CD4-positive, alpha-beta T cell treated with Interleukin-4 for 1 hour (primary cell): ENCODE results near the gene ROPN1L.
"Not testable (repeated sequence)": the region's sequence is repeated elsewhere in the genome, so short reads cannot be mapped to it uniquely, and the experiment has no call there.

ENCODE experiments used
- DNase-seq, 2 donors: peaks; one replicate each; pipeline ENCODE4 v3.0.0-alpha.2; 2020 to 2022

The ROPN1L gene

GRCh38 chr5:10480237-10480985, 38.7 kb downstream of the ROPN1L start:
- no peak for DNase-seq

DNA sequence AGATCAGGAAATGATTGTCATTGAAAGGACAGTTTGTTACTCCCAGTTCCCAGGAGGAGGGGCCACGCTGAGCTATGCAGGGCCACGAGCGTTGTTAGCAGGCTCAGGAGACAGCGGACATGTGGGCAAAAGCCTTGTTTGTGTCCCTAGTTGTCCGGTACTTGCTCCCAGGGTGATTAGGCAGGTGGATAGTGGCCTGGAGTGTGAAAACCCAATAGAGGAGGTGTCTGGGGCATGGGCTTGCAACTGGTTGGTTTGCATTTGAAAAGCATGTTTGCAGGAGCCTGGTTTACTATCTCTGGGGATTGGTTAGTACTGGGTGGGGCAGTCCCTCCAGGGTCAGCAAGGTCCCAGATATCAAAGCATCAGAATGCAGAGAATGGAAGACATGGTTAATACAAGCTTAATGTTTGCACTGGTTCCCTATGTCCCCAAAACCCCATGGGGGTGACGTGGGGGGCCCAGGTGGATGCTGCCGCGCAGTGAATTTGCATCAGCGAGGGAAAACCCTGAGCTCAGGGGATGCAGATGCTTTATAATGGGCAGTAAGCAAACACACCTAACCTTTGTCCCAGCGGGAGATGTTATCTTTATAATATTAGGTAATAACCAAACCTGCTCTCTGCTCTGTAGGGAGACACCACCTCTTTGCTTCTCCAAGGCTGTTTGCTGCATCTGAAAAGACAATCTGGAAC, 39.7 kb downstream of the ROPN1L start:
- DNase-seq: no peak

DNA sequence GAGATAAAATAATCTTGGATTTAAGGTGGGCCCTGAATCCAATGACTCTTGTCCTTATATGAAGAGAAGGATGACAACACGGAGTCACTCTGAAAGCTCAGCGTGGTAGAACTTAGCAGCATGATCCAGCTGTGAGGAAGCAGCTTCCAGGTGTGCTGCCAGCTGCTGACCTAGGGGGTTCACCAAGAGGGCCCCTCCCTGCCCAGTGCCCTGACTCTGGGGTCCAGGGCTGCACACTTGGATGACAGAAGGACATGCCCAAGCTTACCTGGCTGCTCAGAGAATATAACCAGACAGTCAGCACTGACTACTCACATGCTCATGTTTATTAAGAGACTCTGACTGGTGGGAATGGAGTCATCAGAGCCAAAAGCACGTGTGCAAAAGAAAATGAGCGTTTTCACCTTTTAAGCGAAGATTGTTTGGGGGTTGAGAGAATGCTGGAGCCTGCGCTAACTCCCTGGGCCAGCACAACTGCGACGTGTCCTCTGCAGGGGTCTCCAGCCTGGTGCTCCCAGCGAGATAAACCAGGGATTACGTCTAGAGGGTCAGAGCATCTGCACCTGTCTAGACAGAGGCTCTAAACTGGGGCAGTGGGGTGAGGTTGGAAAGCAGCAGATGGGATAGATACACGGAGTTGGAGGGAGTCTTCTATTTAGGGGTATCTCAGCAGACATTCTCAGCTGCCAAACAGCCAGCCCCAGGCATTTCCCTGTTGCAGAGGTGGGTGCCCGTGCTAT, 41.3 kb downstream of the ROPN1L start:
- no peak for DNase-seq

DNA sequence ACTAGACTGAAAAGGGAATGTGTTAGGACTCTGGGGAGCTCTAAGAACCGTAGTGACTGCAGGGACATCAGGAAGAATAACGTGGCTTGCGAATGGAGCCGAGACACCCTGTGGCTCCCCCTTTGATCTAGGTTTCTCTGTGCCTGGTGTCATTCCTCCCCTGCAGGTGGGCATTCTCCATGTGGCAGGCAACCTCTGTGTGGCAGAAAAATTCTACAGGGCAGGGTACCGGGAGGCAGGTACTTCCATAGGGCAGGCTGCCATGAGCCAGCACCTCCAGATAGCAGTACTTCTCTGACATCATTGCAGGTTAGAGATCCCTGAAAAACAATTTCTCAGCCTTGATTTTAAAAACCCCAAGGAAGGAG, 43.1 kb downstream of the ROPN1L start:
- no peak for DNase-seq

DNA sequence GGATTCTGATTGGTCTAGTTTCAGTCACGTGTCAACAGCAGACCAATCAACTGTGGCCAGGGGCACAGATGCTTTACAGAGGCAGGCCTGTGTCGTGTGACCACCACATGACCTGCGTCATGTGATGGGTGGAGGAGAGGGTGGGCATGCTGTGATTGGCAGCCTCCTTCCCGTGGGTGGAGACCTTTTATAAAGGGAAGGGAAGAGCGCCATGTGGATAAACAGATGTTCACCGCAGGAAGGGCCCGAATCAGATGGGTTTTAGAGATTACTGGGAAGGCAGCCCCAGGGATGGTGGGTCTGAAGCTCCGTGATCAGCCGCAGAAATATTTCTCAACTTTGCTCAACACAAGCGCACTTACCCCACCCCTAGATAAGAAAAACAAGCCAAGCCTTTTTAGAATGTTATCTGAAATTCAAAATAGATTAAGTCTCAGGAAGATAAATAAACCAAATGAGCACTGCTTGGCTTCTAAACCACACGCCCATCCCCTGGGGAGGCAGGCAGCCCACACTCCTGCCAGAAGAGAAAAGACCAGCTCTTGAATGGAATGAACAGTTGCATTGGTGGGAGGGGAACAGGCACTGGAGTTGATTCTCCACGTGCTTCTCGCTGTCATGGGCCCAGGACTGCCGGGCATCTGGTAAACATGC, 43.6 kb downstream of the ROPN1L start:
- no peak for DNase-seq

- DNase-seq: no peak
Measured at GRCh38 chr5:10485897-10486296, 44.2 kb downstream of the ROPN1L start.

DNA sequence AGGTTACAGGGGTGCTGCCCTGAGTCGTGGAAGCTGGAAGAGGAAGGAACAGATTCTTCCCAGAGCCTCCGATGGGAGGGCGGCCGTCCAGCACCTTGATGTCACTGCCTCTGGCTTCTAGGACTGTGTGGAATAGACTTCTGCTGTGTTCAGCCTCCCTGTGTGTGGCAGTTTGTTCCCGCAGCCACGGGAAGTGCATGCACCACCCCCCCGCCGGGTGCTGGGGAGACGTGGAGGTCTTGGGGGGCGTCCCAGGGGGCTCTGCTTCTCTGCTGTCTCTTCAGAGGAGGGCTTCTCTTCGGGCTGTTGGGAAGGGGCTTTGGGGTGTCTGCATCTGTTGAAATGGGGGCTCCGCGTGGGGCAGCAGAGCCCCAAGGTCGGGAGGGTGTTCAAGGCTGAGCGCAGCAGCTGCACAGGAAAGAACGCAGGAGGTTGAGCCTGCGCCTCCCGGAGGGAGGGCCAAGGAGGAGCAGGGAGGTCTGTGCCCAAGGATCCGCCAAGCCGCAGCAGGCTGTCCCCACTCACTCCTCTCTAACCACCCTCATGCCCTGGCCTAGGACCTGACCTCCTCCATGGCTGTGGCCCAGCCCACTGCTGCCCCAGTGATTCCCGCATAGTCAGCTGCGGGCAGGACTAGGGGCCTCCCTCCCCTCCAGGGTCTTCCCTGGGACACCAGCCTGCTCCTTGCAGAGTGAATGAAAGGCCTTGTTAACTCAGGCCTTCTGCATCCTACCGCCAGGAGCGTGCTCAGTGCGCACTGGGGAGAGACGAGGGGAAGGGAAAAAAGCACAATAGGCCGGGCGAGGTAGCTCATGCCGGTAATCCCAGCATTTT, 45.0 kb downstream of the ROPN1L start:
- no peak for DNase-seq

GRCh38 chr5:10488144-10488543, 46.5 kb downstream of the ROPN1L start:
- no peak for DNase-seq

DNA sequence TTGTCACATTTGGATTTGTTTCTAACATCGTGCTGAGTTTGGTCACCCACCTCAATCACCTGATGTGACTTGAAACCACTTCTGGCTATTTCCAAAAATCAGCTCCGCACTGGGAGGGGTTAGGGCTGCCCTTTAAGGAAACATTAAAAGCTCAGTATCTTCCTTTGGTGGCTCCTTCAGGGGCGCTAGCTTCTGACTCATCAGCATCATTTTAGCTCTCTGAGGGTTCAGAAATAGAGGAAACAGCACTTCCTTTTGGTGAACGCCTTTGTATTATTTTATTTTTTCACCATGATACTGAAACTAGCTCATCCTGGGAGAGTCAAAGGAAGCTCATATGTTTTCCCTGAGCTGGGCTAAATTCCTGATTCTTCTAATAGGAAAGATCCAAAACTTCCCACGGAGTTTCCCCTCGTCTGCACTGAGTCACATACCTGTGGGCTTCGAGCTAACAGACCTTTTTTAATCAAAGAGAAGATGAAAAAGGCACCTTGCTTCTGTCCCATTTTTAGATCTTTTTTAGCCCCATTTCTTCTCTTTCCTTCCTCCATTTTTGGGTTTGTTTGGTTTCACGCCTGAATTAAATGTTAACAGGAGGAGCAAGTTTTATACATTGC, 48.2 kb downstream of the ROPN1L start:
- peak; percentile 31 to 43 for DNase-seq

GRCh38 chr5:10490927-10491672, 49.4 kb downstream of the ROPN1L start:
- no peak for DNase-seq

DNA sequence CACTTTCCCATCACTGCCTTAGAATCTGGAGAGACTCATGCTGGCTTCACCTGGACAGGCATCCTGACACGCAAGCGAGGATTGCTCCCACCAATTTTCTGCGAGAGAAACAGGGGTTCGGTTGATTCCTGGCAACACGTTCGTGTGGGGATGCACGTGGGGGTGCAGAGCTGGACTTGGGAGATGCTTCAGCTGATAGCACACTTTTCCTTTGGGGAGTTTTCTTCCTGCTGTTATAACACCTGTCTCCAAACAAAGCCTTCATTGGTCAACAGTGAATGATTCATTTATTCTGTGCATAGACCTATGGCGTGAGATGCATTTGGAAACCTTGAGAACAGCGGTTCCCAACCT, 50.0 kb downstream of the ROPN1L start:
- no peak for DNase-seq

DNA sequence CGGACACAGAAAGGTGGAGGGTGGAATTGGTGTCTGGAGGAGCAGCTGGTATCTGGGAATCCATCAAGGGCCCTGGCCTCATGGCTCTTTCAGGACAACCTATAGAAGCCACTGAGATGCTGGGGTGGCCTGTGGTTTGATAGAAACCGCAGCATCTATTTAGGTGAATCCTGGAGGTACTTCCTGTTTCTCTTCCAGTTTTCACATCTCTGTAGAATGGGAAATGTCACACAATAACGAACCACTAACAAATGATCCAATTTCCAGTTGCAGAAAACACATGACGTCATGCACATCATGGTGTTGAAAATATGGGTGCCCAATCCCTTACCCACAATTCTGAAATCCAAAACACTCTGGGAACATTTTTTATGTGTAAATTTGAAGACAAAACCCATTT, 52.2 kb downstream of the ROPN1L start:
- DNase-seq: no peak

- DNase-seq: not testable (repeated sequence)
Measured at GRCh38 chr5:10494497-10494896, 52.8 kb downstream of the ROPN1L start.

GRCh38 chr5:10497554-10497953, 55.9 kb downstream of the ROPN1L start:
- DNase-seq: no peak

- DNase-seq: no peak
Measured at GRCh38 chr5:10498350-10498749, 56.7 kb downstream of the ROPN1L start.

DNA sequence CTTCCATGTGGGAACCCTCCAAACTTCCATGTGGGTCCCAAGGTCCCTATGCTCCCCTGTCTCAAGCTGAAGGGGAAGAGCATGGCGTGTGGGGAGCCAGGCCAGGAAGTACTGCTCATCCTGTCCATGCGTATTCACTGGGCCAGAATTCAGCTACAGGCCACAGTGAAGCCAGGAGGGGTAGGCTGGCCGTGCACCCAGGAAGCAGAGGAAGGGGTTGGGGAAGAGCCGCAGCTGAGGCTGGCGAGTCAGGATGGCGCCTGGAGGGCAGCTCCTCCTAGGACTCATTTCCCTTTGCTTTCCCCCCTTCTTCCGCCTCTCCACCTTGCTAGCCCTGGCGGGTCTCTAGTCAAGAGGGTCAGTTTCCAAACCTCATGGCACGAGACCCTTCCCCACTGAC, 57.4 kb downstream of the ROPN1L start:
- DNase-seq: no peak

GRCh38 chr5:10499776-10500175, 58.1 kb downstream of the ROPN1L start:
- no peak for DNase-seq

DNA sequence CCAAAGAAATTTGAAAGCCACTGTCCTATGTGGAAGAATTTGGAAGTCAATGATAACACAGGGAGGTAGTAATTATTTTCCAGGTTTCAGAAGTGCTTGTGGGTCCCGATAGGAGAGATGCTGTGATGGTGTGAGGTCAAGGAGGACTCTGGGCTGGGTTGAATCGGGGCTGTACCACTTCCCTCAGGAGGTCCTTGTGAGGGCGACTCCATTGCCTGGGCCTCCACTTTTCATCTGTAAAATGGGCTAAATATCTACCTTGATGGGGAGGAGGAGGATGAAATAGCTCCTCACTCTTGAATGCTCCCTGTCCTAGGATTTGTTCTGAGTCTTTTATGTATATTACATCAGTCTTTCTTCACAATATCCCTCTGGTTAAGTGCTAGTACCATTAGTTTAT, 59.0 kb downstream of the ROPN1L start:
- no peak for DNase-seq

DNA sequence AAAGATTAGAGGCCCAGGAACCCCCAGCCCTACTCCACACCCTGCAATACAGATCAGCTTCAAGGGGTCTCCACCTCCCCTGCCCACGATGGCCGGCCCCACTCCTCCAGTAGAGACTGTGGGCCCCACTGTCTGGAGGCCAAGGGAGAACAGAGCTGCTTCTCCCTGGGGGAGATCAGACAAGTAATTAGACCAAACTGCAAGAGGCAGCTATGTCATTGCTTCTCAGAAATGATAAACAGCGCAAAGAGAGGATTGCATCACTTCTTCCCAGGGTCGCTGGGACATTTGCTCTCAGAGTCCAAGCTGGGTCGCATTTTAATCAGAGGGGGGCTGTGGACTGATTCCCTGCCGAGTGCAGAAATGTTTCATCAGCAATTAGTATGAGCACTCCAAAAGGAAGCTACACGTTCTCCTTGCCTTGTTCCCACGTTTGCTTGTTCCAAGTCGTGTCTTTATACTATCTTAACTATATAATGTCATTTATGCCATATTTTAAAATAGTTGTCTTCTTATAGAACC, 59.9 kb downstream of the ROPN1L start:
- no peak for DNase-seq

- DNase-seq: no peak
Measured at GRCh38 chr5:10502130-10502529, 60.5 kb downstream of the ROPN1L start.

DNA sequence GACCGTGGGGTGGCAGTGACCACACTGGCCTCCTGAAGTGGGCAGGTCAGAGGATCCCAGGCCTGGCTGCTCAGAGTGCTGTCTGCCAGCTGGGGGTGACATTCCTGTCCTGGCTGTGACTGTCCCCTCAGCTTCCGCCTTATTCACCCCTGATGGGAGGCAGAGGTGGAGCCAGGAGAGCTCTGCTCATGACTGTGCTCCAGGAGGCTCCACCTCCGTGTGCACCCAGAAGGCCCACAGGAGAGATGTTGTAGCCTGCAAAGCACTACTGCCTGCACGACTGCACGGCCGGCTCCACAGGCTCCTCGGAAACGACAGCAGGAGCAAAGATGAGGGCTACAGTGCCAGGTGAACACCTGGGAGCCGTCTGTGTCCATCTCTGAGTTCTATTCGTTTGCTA, 60.9 kb downstream of the ROPN1L start:
- no peak for DNase-seq
